Ectodermal cell (in vitro differentiated cells): ENCODE data around the gene TK1.

Source experiments
- H3K27ac ChIP-seq: 2 replicates; pipeline ENCODE4 v1.7.0; 2013; ENCODE audit warnings: mild to moderate bottlenecking, low read depth, low read length; ENCODE audit not compliant: insufficient read depth, poor library complexity, severe bottlenecking
- H3K27me3 ChIP-seq: 2 replicates; pipeline ENCODE4 v1.7.0; 2013; ENCODE audit warnings: mild to moderate bottlenecking, low read length; ENCODE audit not compliant: insufficient read depth, control insufficient read depth, poor library complexity, severe bottlenecking
- H3K36me3 ChIP-seq: one replicate; pipeline ENCODE4 v1.7.0; 2013; ENCODE audit warnings: low read length; ENCODE audit not compliant: control insufficient read depth, insufficient read depth
- H3K4me1 ChIP-seq: one replicate; pipeline ENCODE4 v1.7.0; 2013; ENCODE audit warnings: low read length; ENCODE audit not compliant: control insufficient read depth, insufficient read depth
- H3K4me3 ChIP-seq: 2 replicates; pipeline ENCODE4 v1.7.0; 2013; ENCODE audit warnings: low read depth, low read length, control low read depth; ENCODE audit not compliant: insufficient read depth
- H3K9me3 ChIP-seq: 2 replicates; pipeline ENCODE4 v1.7.0; 2013; ENCODE audit warnings: mild to moderate bottlenecking, low read length, moderate library complexity; ENCODE audit not compliant: control insufficient read depth
- WGBS, 2 experiments: methylation state at CpG; one replicate each; pipeline ENCODE4 v1.1.7; 2013; ENCODE audit warnings: missing lambda C conversion rate in 2 of 2; 5-methylcytosine and 5-hydroxymethylcytosine counted together

Gene TK1

DNA sequence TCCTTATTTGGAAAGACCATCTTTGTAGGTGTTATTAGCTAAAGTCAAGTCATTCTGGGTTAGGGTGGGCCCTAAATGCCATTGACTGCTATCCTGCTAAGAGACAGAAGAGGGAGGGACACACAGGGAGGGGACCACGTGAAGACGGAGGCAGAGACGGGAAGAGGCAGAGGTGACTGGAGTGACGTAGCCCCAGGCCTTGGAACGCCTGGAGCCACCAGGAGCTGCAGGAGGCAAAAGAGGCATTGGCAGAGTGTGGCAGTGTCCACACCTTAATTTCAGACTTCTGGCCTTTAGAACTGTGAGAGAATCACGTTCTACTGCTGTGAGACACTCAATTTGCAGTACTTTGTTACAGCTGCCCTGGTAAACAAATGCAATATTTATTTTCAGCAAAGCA, 13.6 kb upstream of the TK1 start:
- no peaks in the 10 kb centered on the region for H3K4me1 ChIP-seq
- no peak overlapping the region for H3K4me3 ChIP-seq
- no peaks in the 10 kb centered on the region for H3K27me3 ChIP-seq
- H3K36me3 ChIP-seq = peaks cover 18% of the 10 kb centered on the region
- 88 to 91% methylated on average over 6 of the region's 6 CpGs for WGBS, 2 experiments
- H3K9me3 ChIP-seq = no peaks in the 10 kb centered on the region
- no peak overlapping the region for H3K27ac ChIP-seq

DNA sequence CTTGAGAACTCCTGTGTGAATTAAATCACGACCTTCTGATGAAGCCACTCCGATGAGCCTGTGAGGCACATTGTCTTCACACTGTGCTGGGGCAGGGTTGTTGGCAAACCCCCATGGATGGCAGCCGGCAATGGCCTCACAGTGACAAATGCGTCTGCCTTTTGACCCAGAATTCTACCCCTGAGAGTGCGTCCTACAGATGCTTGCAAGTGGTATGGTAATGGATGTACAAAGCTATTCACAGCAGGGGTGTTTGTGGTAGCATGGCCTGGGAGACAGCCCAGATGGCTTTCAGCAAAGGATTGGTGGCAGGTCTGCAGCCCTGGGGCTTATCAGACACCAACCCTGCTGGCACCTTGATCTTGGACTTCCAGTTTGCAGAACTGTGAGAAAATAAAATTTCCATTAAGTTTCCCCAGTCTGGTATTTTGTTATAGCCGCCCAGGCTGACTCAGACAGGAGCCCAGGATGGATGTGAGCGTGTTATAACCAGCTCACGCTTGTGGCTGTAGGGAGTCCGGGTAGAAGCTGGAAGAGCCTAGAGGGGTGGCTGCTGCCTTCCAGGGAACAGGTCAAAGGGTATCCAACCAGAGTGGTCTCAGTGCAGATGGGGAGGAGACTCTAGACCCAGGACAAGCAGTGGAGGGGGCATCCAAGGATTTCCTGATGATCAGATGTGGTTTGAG, 10.4 kb upstream of the TK1 start:
- H3K36me3 ChIP-seq = peaks cover 25% of the 10 kb centered on the region
- WGBS, 2 experiments = 83 to 85% methylated on average over 9 of the region's 9 CpGs
- no peaks in the 10 kb centered on the region for H3K4me1 ChIP-seq
- H3K9me3 ChIP-seq = no peaks in the 10 kb centered on the region
- H3K4me3 ChIP-seq = no peak overlapping the region
- H3K27me3 ChIP-seq = no peaks in the 10 kb centered on the region
- no peak overlapping the region for H3K27ac ChIP-seq

DNA sequence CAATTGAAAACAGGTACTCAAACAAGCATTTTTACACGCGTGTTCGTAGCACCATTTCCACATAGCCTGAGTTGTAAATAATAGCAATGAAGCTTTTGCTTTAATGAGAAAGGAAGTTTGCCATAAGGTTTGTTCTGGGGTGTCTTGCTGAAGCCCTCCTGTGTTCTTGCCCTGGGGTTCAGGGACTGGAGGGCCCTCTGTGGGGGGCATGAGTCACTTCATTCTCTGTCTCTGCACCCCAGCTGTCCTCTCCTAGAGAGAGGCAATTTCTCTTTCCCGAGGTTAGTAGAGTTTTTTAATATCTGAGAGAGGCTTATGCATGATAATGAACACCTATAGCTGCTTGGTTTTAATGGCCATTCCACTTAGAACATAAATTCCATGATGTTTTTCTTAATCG, 9.9 kb upstream of the TK1 start:
- H3K9me3 ChIP-seq = no peaks in the 10 kb centered on the region
- no peak overlapping the region for H3K4me3 ChIP-seq
- no peaks in the 10 kb centered on the region for H3K27me3 ChIP-seq
- H3K27ac ChIP-seq = no peak overlapping the region
- no peaks in the 10 kb centered on the region for H3K4me1 ChIP-seq
- peaks cover 28% of the 10 kb centered on the region for H3K36me3 ChIP-seq
- WGBS, 2 experiments = 92 to 96% methylated on average over 4 to 5 of the region's 5 CpGs

DNA sequence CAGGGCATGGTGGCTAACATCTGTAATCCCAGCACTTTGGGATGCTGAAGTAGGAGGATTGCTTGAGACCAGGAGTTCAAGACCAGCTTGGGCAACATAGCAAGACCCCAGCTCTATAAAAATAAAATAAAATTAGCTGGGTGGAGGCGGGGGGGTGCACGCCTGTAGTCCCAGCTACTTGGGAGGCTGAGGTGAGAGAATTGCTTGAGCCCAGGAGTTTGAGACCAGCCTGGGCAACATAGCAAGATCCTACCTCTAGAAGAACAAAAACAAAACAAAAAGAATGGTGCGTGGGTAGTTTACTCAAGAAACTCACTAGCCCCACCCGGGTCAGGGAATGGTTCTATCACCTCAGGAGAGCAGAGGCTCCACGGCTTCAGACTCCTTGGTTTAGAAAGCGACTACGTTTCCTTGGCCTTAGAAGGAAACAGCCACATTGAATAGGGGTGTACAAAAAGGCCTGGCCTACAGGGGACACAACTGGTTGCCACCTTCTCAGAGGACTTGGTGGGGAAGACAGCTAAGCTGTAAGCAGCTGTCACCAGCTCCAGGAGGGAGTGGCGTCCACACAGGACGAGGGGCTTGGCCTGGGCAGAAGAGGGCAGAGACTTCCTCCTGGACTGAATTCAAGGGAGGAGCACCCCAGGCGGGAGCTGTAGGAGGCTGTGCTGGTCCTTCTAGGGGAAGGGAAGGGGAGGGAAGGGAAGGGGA, 716 bp downstream of the TK1 start:
- H3K36me3 ChIP-seq = peaks cover 20% of the 10 kb centered on the region
- H3K4me1 ChIP-seq = peaks cover 24% of the 10 kb centered on the region
- H3K27me3 ChIP-seq = no peaks in the 10 kb centered on the region
- peak overlapping the region; percentile 57 for H3K4me3 ChIP-seq
- WGBS, 2 experiments = 64 to 68% methylated on average over 9 to 10 of the region's 10 CpGs
- H3K9me3 ChIP-seq = no peaks in the 10 kb centered on the region
- no peak overlapping the region for H3K27ac ChIP-seq

DNA sequence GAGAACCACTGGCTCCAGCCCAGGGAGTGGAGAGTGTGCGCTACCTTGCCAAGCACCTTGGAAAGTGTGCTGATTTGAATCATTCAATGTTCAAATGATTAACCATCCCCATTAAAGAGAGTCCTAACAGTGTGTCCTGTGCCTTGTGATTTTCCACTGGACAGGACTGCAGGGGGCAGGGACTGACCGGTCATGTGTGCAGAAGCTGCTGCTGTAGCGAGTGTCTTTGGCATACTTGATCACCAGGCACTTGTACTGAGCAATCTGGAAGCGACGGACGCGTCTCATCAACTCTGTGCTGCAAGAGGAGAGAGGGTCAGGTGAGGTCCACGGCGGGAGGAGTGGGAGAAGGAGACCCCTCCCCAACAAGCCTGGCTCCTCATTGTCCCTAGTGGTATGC, 2.0 kb downstream of the TK1 start:
- no peaks in the 10 kb centered on the region for H3K9me3 ChIP-seq
- 88 to 92% methylated on average over 9 of the region's 9 CpGs for WGBS, 2 experiments
- no peak overlapping the region for H3K27ac ChIP-seq
- no peaks in the 10 kb centered on the region for H3K27me3 ChIP-seq
- no peak overlapping the region for H3K4me3 ChIP-seq
- H3K36me3 ChIP-seq = peaks cover 28% of the 10 kb centered on the region
- peaks cover 24% of the 10 kb centered on the region for H3K4me1 ChIP-seq

DNA sequence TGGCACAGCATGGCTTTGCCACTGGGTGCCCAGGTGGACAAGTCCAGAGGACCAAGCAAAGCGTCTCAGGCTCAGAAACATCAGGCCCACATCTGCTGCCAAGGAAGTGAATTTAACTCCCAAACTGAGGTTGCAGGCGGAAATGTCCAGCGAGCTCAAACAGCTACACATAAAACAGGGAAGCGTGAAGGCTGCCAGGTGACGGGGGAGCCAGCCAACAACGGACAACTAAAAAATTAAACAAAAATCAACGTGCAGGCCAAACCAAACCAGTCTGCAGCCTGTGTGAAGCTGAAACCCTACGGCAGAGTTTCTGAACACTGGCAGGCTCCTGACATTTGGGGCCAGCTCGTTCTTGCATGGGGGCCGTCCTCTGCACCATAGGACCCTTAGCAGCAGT, 2.5 kb downstream of the TK1 start:
- Histone ChIP-seq H3K4me3 (no peak overlapping the region), H3K27me3 (no peaks in the 10 kb centered on the region), H3K27ac (no peak overlapping the region), H3K4me1 (peaks cover 24% of the 10 kb centered on the region), H3K9me3 (no peaks in the 10 kb centered on the region), H3K36me3 (peaks cover 33% of the 10 kb centered on the region)
- WGBS, 2 experiments = 92 to 93% methylated on average over 10 of the region's 10 CpGs

DNA sequence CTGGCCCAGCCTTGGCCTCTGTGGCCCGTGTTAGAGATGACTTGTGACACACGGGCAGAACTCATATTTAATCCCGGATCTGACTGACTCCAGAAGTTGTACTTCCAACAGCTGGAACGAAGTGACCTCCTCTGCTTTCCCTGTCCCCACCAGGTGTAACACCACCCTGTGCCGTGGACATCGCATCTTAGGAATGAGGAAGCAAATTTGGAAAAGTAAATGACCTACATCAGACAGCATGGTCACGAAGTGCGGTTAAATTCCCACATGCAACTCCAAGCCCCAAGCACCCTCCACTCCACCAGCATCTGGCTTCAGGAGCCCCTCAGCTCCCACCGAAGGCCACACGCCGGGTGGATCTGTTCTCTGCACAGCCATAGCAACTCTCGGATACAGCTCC, 2.9 kb downstream of the TK1 start:
- WGBS, 2 experiments = 94% methylated on average over 12 of the region's 12 CpGs
- no peaks in the 10 kb centered on the region for H3K27me3 ChIP-seq
- peaks cover 24% of the 10 kb centered on the region for H3K4me1 ChIP-seq
- no peak overlapping the region for H3K4me3 ChIP-seq
- no peaks in the 10 kb centered on the region for H3K9me3 ChIP-seq
- H3K27ac ChIP-seq = no peak overlapping the region
- H3K36me3 ChIP-seq = peaks cover 37% of the 10 kb centered on the region

DNA sequence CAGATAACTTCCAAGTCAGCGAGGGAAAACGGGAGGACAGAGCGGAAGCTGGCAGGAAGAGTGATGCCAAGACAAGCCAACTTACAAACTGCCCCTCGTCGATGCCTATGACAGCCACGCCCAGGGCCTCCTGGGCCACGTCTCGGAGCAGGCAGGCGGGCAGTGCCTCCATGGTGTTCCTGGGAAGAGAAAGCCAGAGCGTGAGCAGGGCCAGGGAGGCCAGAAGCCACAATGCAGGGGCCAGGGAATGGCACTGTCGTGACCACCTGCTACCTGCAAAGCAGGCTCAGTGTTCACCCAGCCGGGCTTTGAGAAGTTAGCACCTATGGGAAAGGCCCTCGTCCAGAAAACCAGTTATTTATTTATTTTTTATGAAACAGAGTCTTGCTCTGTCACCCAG, 4.3 kb downstream of the TK1 start:
- peaks cover 18% of the 10 kb centered on the region for H3K4me1 ChIP-seq
- H3K4me3 ChIP-seq = no peak overlapping the region
- peaks cover 43% of the 10 kb centered on the region for H3K36me3 ChIP-seq
- no peak overlapping the region for H3K27ac ChIP-seq
- 94 to 97% methylated on average over 13 of the region's 13 CpGs for WGBS, 2 experiments
- H3K27me3 ChIP-seq = no peaks in the 10 kb centered on the region
- H3K9me3 ChIP-seq = no peaks in the 10 kb centered on the region

DNA sequence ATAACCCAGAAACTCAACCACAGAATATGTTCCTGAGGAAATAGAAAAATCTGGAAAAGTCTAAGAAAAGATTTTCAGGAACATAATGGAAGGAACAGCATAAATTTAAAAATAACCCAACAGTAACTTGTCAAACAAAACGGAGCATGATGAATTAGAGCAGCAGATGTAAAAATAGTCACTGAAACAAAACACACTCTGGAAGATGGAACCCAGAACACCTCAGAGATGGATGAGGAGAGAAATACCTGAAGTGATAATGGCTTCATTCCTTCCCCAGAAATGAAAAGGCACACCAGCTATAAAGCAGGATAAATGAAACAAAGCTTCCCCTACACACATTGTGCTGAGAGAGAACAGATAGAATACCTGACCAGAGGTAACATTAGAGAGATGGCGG, 6.3 kb downstream of the TK1 start:
- Histone ChIP-seq H3K27ac (no peak overlapping the region), H3K9me3 (no peaks in the 10 kb centered on the region), H3K4me1 (peaks cover 10% of the 10 kb centered on the region), H3K36me3 (peaks cover 43% of the 10 kb centered on the region), H3K27me3 (no peaks in the 10 kb centered on the region), H3K4me3 (no peak overlapping the region)
- 87 to 94% methylated on average over 2 of the region's 2 CpGs for WGBS, 2 experiments

DNA sequence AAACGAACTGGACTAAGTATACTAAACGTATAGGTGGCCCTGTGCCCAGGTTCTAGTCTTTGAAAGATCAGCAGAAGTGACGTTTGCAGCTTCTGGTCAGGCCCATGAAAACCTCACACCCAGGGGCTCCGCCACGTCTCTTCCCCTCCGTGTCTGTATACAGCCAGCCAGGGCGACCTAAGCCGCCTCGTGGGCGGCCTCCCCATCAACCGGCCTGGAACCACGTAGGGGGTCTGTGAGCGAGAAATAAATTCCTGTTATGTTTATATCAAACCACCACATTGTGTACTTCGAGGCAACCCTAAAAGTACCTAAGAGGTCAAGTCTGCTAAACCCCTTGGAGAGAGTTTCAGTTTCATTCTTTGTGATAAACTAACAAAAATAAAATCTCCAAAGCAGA, 6.8 kb downstream of the TK1 start:
- H3K27ac ChIP-seq = no peak overlapping the region
- H3K9me3 ChIP-seq = no peaks in the 10 kb centered on the region
- H3K4me3 ChIP-seq = no peak overlapping the region
- H3K36me3 ChIP-seq = peaks cover 43% of the 10 kb centered on the region
- H3K4me1 ChIP-seq = peaks cover 6% of the 10 kb centered on the region
- H3K27me3 ChIP-seq = no peaks in the 10 kb centered on the region
- 96% methylated on average over 14 of the region's 14 CpGs for WGBS, 2 experiments
